ENCODE results near the gene GREB1L. TPM values are rescaled to one million over a fixed set of nuclear protein-coding genes. Genes with fewer than 3 reads are reported as not detected.
A peak's percentile ranks its signal among the peaks of the same experiment; 100 is the strongest.
"Not testable (repeated sequence)": the region's sequence is repeated elsewhere in the genome, so short reads cannot be mapped to it uniquely, and the experiment has no call there.

GREB1L gene
- 1.9 and 2.1 TPM in 2 replicates for total RNA-seq (2014; rRNA removed; shearing (Covaris generic))
- polyA plus RNA-seq (2014; cell fraction: nucleus; rRNA removed) = 1.1 and 1.9 TPM in 2 replicates

- DNase-seq (ENCODE audit: extremely low read depth, low read depth) = peak; percentile 46
Measured at GRCh38 chr18:21242141-21242779, at the start of gene GREB1L. GREB1L (plus strand) TSS chr18:21242232; CDS start chr18:21383519, 141,287 bp downstream.

GRCh38 chr18:21192308-21192624, 49.8 kb upstream of the GREB1L start:
- DNase-seq (ENCODE audit: extremely low read depth, low read depth) = no peak

- DNase-seq (ENCODE audit: extremely low read depth, low read depth) = peak; percentile 23
Measured at GRCh38 chr18:21194871-21195771, 46.9 kb upstream of the GREB1L start.

GRCh38 chr18:21196426-21196825, 45.6 kb upstream of the GREB1L start:
- DNase-seq (ENCODE audit: extremely low read depth, low read depth) = no peak

GRCh38 chr18:21203126-21203525, 38.9 kb upstream of the GREB1L start:
- no peak for DNase-seq (ENCODE audit: extremely low read depth, low read depth)

GRCh38 chr18:21203542-21204241, 38.3 kb upstream of the GREB1L start:
- no peak for DNase-seq (ENCODE audit: extremely low read depth, low read depth)

- DNase-seq (ENCODE audit: extremely low read depth, low read depth) = no peak
Measured at GRCh38 chr18:21205695-21206094, 36.3 kb upstream of the GREB1L start.

- DNase-seq (ENCODE audit: extremely low read depth, low read depth) = no peak
Measured at GRCh38 chr18:21210278-21210677, 31.8 kb upstream of the GREB1L start.

- no peak for DNase-seq (ENCODE audit: extremely low read depth, low read depth)
Measured at GRCh38 chr18:21210784-21211183, 31.2 kb upstream of the GREB1L start.

- DNase-seq (ENCODE audit: extremely low read depth, low read depth) = not testable (repeated sequence)
Measured at GRCh38 chr18:21214409-21214808, 27.6 kb upstream of the GREB1L start.

- no peak for DNase-seq (ENCODE audit: extremely low read depth, low read depth)
Measured at GRCh38 chr18:21215490-21215889, 26.5 kb upstream of the GREB1L start.

- DNase-seq (ENCODE audit: extremely low read depth, low read depth) = no peak
Measured at GRCh38 chr18:21218862-21219261, 23.2 kb upstream of the GREB1L start.

- DNase-seq (ENCODE audit: extremely low read depth, low read depth) = no peak
Measured at GRCh38 chr18:21230436-21230835, 11.6 kb upstream of the GREB1L start.

- no peak for DNase-seq (ENCODE audit: extremely low read depth, low read depth)
Measured at GRCh38 chr18:21241301-21242048, 557 bp upstream of the GREB1L start.

- DNase-seq (ENCODE audit: extremely low read depth, low read depth) = no peak
Measured at GRCh38 chr18:21242780-21243401, 859 bp downstream of the GREB1L start.

GRCh38 chr18:21254576-21254975, 12.5 kb downstream of the GREB1L start:
- DNase-seq (ENCODE audit: extremely low read depth, low read depth) = no peak

GRCh38 chr18:21255211-21255610, 13.2 kb downstream of the GREB1L start:
- DNase-seq (ENCODE audit: extremely low read depth, low read depth) = no peak

- DNase-seq (ENCODE audit: extremely low read depth, low read depth) = no peak
Measured at GRCh38 chr18:21257386-21257785, 15.4 kb downstream of the GREB1L start.

- DNase-seq (ENCODE audit: extremely low read depth, low read depth) = no peak
Measured at GRCh38 chr18:21260621-21261020, 18.6 kb downstream of the GREB1L start.

- DNase-seq (ENCODE audit: extremely low read depth, low read depth) = no peak
Measured at GRCh38 chr18:21261352-21261751, 19.3 kb downstream of the GREB1L start.
